Psoas muscle (tissue), 8 donors: ENCODE data around the gene CCDC59. TPM values are rescaled to one million over a fixed set of nuclear protein-coding genes. Genes with fewer than 3 reads are reported as not detected.

Experiments used
- ATAC-seq, 4 donors: fragments of 200-7000 bp; cut with Tn5 transposase; one replicate each; pipeline ENCODE4 v1.9.1; 2020; ENCODE audit warnings: moderate library complexity in 3 of 4, mild to moderate bottlenecking in 2 of 4
- DNase-seq, 2 donors: peaks; one replicate each; pipeline ENCODE4 v3.0.0-alpha.2; 2020
- H3K27ac ChIP-seq: fragments of 200-600 bp; one replicate; pipeline ENCODE4 v1.8.0; 2022
- H3K27me3 ChIP-seq, 3 donors: fragments of 200-600 bp in 1 of 3; one replicate each; pipeline versions ENCODE4 v1.6.1 to v1.8.0; 2013 to 2022; ENCODE audit warnings: low read length in 2 of 3, mild to moderate bottlenecking in 2 of 3, moderate library complexity in 1 of 3; ENCODE audit not compliant: insufficient read depth in 3 of 3
- H3K36me3 ChIP-seq, 2 donors: fragments of 200-600 bp in 1 of 2; one replicate each; pipeline versions ENCODE4 v1.6.1 to v1.8.0; 2013 to 2022; ENCODE audit warnings: low read depth in 1 of 2, mild to moderate bottlenecking in 1 of 2, moderate library complexity in 1 of 2; ENCODE audit not compliant: insufficient read depth in 1 of 2
- H3K4me1 ChIP-seq: fragments of 200-600 bp; one replicate; pipeline ENCODE4 v1.8.0; 2022
- H3K4me3 ChIP-seq: fragments of 200-600 bp; one replicate; pipeline ENCODE4 v1.8.0; 2022; ENCODE audit warnings: mild to moderate bottlenecking
- H3K9me3 ChIP-seq: fragments of 200-600 bp; one replicate; pipeline ENCODE4 v1.8.0; 2022
- WGBS, 3 donors: extraction: QIAGEN DNeasy Blood & Tissue Kit; methylation state at CpG; one replicate each; pipeline versions ENCODE4 v1.1.6 to v1.1.7; 2013; 5-methylcytosine and 5-hydroxymethylcytosine counted together
- intact Hi-C, 2 donors: fragments of 100-400 bp; cut with DNase I; formaldehyde crosslinking; loops; one replicate each; pipeline versions ENCODE4 v1.11.0 to v1.14.2; 2022
- polyA plus RNA-seq, 3 donors: library from polyadenylated mRNA; stranded (reverse); fragments of 200-250 nt; gene quantifications; one replicate each; pipeline ENCODE4 v1.2.3, GENCODE V29; 2013
- total RNA-seq, 4 donors: library from RNA; stranded (reverse); fragmentation: NEBNext Ultra II Directional in 2 of 4; extraction: Animal tissue kit (Norgen Biotek cat#: 25700) in 2 of 4; gene quantifications; one replicate each; pipeline versions ENCODE4 v1.2.1 to v1.2.4, GENCODE V29; 2021 to 2023
- TF ChIP-seq, protein P1 (sequence below): fragments of 200-600 bp; IDR thresholded peaks from one replicate; pipeline ENCODE4 v1.8.0; 2022; ENCODE audit warnings: antibody characterized with exemption
- donor health status: healthy with polysubstance abuse.
- donor health status: DM: no; HTN: no; CAD: no; lungs with moderate emphysema.
- donor health status: Bipolar disorder and iron deficiency.
- donor health status: healthy.
- donor health status: DM: yes; HTN: yes; CAD: no.
- donor health status: DM: no; HTN: no; CAD: no.
- donor health status: DM: no; HTN: no; CAD: no.
- donor health status: DM: yes; HTN: yes; CAD: no.

CCDC59 gene
- total and polyA plus RNA-seq, 7 donors = 33.6 to 72.2 (median 43.0) TPM

DNA sequence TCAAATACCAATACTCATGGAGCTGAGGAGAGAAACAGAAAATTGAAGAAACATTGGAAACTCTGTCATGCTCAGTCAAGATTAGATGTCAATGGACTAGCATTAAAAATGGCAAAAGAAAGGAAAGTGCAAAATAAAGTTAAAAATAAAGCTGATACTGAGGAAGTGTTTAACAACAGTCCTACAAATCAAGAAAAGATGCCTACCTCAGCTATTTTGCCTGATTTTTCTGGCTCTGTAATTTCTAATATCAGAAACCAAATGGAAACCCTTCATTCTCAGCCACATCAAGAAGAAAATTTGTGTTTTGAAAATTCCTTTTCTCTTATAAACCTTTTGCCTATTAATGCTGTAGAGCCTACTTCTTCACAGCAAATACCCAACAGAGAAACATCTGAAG lies 40.7 kb upstream of the CCDC59 start:
- Histone ChIP-seq H3K27ac (no peak overlapping the region), H3K9me3 (peaks cover 5% of the 10 kb centered on the region), H3K27me3 (no peaks in the 10 kb centered on the region), H3K4me3 (no peak overlapping the region), H3K4me1 (peaks cover 8% of the 10 kb centered on the region), H3K36me3 (peaks cover 0 to 27% of the 10 kb centered on the region in 2 donors)
- no peak for ATAC-seq
- TF ChIP-seq, protein P1, sequence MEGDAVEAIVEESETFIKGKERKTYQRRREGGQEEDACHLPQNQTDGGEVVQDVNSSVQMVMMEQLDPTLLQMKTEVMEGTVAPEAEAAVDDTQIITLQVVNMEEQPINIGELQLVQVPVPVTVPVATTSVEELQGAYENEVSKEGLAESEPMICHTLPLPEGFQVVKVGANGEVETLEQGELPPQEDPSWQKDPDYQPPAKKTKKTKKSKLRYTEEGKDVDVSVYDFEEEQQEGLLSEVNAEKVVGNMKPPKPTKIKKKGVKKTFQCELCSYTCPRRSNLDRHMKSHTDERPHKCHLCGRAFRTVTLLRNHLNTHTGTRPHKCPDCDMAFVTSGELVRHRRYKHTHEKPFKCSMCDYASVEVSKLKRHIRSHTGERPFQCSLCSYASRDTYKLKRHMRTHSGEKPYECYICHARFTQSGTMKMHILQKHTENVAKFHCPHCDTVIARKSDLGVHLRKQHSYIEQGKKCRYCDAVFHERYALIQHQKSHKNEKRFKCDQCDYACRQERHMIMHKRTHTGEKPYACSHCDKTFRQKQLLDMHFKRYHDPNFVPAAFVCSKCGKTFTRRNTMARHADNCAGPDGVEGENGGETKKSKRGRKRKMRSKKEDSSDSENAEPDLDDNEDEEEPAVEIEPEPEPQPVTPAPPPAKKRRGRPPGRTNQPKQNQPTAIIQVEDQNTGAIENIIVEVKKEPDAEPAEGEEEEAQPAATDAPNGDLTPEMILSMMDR = no peak
- DNase-seq = no peak
- intact Hi-C loops = no loop called here

DNA sequence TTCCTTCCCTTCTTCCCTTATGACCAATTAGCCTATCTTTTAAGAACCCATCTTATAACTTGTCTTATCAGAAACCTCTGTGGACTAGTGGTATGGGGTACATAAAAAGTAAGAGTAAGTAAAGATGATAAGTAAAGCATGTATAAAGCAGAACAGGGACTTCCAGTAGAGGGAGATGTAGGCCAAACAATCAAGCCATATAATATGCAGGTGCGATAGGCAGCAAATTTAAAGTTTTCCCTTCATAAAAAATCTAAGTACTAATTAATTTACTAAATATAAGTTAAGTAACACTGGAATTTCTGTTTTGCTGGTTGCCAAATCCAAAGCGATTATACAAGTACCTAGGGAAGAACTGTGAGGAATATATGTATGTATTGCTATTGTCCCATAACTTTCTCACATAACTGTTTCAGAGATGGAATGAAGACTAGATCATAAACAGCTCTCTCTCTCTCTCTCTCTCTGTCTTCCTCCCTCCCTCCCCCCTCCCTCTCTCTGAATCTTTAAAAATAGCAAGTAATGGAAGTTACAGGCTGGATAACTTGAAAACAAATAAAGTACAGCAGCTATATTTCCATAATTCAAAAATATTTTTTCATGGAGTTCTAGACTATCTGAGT lies 25.9 kb upstream of the CCDC59 start:
- no peak overlapping the region for H3K27ac ChIP-seq
- WGBS, 3 donors = 38 to 61% (median 51%) methylated on average over 2 of the region's 2 CpGs
- DNase-seq = no peak
- H3K4me3 ChIP-seq = no peak overlapping the region
- ATAC-seq = no peak
- intact Hi-C loops = no loop called here
- H3K4me1 ChIP-seq = peaks cover 3% of the 10 kb centered on the region
- peaks cover 4 to 24% of the 10 kb centered on the region in 2 donors for H3K36me3 ChIP-seq
- TF ChIP-seq, protein P1 = peak; percentile 39
- H3K27me3 ChIP-seq = no peaks in the 10 kb centered on the region
- H3K9me3 ChIP-seq = no peaks in the 10 kb centered on the region

DNA sequence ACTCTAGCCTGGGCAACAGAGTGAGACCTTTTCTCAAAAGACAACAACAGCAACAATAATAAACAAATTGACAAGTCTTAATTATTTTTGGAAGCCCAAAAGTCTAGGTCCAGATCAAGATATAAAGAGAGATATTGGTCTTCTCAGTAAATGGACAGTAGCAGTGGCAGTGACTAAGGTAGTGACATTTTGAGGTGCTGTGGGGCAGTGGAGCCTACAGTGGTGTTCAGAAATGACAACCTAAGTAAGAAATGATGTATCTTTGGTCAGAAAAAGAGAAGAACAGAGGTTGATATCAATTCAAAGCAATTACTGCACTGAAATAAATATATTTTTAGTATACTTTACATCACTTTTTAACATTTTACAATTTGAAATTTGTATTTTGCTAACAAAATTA lies 20.8 kb upstream of the CCDC59 start:
- Histone ChIP-seq H3K27me3 (no peaks in the 10 kb centered on the region), H3K4me1 (peaks cover 2% of the 10 kb centered on the region), H3K36me3 (peaks cover 3 to 6% of the 10 kb centered on the region in 2 donors), H3K4me3 (no peak overlapping the region), H3K9me3 (peaks cover 4% of the 10 kb centered on the region), H3K27ac (no peak overlapping the region)
- TF ChIP-seq, protein P1 = no peak
- ATAC-seq = no peak
- no peak for DNase-seq
- intact Hi-C loops = no loop called here

DNA sequence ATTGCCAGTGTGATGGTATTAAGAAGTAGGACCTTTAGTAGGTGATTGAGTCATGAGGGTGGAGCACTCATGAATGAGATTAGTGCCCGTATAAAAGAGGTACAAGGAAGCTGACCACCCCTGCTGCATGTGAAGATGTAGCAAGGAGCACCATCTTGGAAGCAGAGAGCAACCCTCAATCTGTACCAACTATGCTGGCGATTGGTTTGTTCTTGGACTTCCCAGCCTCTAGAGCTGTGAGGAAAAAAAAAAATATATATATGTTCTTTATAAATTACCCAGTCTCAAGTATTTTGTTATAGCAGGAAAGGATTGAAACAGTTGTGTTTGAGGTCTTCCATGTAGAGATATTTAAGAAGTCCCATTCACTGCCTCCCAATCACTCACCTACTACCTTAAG lies 17.0 kb upstream of the CCDC59 start:
- ATAC-seq (no peak), DNase-seq (no peak)
- intact Hi-C loops = no loop called here
- Histone ChIP-seq H3K4me3 (no peak overlapping the region), H3K9me3 (peaks cover 4% of the 10 kb centered on the region), H3K4me1 (no peaks in the 10 kb centered on the region), H3K27me3 (no peaks in the 10 kb centered on the region), H3K36me3 (peaks cover 3 to 9% of the 10 kb centered on the region in 2 donors), H3K27ac (no peak overlapping the region)
- TF ChIP-seq, protein P1 = no peak
- 98 to 99% (median 98%) methylated on average over 2 of the region's 2 CpGs for WGBS, 3 donors

DNA sequence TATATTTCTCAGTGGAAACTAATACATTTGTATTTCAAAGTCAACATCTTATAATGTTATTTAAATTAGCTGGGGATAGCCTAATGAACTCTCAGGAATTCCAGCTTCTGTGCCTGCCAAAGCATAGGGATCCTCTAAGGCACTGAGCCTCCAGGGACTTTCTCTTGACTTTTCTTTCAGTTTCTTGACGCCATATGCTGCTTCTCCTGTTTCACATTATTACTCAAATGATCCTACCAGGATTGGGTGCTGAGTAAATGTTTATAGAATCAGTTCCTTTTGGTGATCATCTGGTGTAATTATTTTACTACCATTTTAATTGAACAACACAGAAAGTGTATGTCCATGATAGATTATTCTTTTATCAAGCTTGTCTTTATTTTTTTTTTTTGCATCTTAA lies 8.0 kb upstream of the CCDC59 start:
- ATAC-seq = no peak
- intact Hi-C loops = no loop called here

More for the DNA sequence above, 8.0 kb upstream of the CCDC59 start:
- DNase-seq = no peak
- Histone ChIP-seq H3K36me3 (no peaks in the 10 kb centered on the region), H3K9me3 (no peaks in the 10 kb centered on the region), H3K27me3 (no peaks in the 10 kb centered on the region), H3K27ac (no peak overlapping the region), H3K4me3 (no peak overlapping the region), H3K4me1 (peaks cover 23% of the 10 kb centered on the region)
- TF ChIP-seq, protein P1 = no peak
- 16 to 40% (median 20%) methylated on average over 1 of the region's 1 CpG for WGBS, 3 donors
